ENCODE measurements around the gene SLC38A9.
"Not testable (repeated sequence)": the region's sequence is repeated elsewhere in the genome, so short reads cannot be mapped to it uniquely, and the experiment has no call there.

SLC38A9 gene

DNA sequence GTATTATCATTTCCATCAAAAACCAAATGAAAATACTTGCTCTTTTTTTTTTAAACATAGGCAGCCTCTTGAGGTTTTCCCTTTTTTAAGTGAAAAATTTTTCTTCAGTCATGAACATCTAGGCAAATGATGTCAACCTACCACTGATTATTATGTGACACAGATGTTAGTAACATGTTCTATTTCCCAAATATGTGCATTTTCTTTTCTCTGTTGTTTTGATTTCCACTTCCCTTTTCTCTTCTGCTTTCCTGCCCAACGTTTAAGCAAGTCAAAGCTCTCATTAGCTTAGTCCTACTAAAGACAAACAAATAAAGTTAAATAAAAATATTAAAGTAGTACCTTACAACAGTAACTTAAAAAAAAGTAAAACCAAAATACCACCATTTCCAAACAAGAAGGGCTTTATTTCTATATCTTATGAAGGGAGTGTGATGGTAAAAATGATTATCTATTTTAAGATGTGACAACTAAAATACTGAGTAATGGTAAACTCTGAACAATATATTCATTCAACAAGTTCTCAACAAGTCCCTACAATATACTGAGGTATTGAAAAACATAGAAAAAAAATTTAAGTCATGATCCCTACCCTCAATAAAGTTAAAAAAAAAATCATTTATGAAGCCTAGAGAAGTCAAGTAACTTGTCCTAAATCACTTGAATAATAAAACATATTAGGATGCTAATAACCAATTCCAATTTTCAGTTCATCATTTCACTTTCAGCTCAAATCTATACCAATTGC, 9.4 kb downstream of the SLC38A9 start:
- DNase-seq, result no peak

DNA sequence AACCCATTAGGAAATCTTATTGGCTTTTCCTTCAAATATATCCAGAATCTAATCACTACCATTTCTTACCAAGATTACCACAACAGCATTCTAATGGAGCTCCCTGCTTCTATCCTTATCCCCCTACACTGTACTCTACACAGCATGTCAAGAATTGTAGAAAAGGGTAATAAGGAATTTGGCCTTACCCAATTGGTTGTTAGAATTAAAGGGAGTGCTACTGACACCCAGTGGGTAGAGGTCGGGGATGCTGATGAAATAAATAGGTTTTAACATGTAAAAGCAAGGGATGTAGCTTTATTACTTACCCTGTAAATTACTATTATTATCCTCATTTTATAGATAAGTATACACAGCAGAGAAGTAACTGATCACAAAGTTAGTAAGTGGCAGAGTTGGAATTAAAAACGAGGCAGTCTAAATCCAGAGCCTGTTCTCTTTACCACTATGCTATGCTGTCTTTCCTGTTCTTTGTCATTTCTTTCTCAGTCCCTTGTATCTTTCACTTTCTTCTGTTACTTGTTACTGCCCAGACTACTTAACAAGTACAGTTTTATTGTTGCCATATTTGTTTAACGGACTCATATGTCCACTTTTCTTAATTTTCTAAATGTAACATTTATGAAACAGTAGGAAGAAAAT, 10.5 kb downstream of the SLC38A9 start:
- no peak for DNase-seq

DNA sequence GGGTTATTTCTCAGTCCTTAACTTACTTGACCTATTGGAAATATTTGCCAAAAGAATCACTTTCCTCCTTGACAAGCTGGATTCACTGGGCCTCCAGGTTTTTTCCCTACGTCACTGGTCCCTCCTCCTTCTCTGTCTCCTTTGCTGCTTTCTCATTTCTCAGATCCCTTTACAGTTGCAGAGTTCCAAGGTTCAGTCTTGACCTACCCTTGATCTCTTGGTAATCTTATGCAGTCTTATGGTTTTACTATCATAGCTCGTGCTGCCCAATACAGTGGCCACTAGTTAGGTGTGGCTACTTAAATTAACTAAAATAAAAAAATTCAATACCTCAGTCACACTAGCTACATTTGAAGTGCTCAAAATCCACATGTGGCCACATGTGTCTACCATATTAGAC, 11.4 kb downstream of the SLC38A9 start:
- DNase-seq, result no peak

GRCh38 chr5:55699041-55699688, 13.0 kb downstream of the SLC38A9 start:
- no peak for DNase-seq

DNA sequence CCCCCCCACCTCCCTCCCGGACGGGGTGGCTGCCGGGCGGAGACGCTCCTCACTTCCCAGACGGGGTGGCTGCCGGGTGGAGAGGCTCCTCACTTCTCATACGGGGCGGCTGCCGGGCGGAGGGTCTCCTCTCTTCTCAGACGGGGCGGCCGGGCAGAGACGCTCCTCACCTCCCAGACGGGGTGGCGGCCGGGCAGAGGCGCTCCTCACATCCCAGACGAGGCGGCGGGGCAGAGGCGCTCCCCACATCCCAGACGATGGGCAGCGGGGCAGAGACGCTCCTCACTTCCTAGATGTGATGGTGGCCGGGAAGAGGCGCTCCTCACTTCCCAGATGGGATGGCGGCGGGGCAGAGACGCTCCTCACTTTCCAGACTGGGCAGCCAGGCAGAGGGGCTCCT, 15.4 kb downstream of the SLC38A9 start:
- DNase-seq, result not testable (repeated sequence)

GRCh38 chr5:55694152-55694830, 17.8 kb downstream of the SLC38A9 start:
- DNase-seq, result peak; percentile 12

- no peak for DNase-seq
These were observed 19.6 kb downstream of the SLC38A9 start for GRCh38 chr5:55692509-55692908.

DNA sequence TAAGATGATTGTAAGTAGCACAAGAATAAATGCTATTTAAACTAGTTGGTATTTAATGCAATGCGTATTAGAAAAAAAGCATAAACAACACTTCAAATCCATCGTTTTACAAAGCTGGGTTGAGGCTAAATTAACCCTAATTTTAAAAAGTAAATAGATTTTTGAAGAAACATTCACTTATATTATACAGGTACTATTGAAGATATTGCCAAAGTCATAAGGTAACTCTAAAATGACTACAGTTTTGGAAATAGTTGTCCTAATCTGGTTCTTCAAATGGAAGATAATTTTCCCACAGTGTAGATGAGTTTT, 20.1 kb downstream of the SLC38A9 start:
- no peak for DNase-seq

GRCh38 chr5:55691265-55692105, 20.6 kb downstream of the SLC38A9 start:
- peak; percentile 56 for DNase-seq

GRCh38 chr5:55682071-55682470, 30.1 kb downstream of the SLC38A9 start:
- DNase-seq, result no peak

GRCh38 chr5:55681301-55681700, 30.8 kb downstream of the SLC38A9 start:
- no peak for DNase-seq

DNA sequence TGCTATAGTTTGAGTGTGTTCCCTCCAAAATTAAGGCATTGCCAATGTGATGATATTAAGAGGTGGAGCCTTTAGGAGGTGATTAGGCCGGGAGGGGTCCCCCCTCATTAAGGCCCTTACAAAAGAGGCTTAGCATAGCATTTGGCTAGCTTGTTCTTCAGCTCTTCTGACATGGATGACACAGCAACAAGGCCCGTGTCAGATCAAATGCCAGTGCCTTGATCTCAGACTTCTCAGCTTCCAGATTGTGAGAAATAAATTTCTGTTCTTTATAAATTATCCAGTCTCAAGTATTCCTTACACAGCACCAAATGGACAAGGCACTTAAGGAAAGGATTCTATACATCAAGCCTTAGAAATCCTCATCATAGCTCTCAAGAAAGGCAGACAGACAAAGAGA, 31.8 kb downstream of the SLC38A9 start:
- no peak for DNase-seq

DNA sequence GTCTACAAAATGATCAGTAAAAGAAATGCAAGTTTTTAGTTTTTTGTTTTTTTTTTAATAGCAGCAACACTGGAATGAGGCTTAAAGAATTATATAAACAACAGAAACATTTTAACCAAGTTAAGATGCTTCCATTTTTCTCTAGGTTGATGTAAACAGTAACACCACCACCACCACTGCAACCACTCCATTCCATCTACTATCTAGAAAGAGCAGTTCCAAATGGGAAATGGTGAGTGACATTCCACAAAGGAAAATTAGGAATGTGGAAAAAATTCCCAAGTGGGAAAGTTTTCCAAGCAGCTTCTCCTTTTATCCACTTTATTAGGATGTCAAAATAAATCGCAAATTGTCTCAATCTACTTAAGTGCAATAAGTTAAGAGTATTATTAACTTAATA, 32.6 kb downstream of the SLC38A9 start:
- DNase-seq, result no peak

DNA sequence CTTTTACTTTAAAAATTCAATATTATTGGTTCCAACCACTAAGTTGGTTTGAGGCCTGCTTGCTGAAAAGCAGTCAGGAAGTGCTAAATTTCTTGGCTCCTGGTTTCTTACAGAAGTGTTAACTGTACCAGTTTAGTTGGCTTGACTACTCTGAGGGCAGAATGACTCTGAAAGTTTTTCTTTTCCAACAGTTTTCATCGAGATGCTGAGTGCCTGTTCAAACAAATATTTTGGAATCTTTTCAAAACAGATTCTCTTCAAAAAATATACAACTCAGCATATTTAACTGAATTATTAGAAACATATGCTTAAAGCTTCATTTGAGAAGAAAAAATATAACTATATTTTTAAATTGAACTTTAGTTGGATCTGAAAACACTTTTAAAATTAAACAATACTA, 37.0 kb downstream of the SLC38A9 start:
- DNase-seq, result peak; percentile 63

GRCh38 chr5:55674340-55674739, 37.8 kb downstream of the SLC38A9 start:
- no peak for DNase-seq

DNA sequence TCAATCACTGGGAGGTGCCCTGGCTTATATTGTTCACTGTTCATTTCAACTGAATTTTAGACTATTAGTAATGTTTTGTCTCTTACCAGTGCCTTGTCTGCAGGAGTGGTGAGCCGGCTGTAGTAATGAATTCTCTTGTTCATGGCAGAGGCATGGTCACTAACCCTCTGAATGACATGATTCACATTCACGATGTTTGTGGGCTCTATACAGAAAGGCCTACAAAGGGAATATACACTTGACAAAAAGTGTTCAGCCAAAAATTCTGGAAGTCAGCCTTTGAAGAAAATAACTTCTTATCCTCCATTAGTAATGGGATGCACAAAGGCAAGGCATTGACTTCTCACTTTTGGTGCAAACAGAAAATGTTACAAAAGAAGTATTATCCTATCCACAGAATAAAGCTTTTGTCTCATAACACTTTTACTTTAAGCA, 39.6 kb downstream of the SLC38A9 start:
- DNase-seq, result no peak

- DNase-seq, result no peak
These were observed 40.1 kb downstream of the SLC38A9 start for GRCh38 chr5:55671975-55672374.

DNA sequence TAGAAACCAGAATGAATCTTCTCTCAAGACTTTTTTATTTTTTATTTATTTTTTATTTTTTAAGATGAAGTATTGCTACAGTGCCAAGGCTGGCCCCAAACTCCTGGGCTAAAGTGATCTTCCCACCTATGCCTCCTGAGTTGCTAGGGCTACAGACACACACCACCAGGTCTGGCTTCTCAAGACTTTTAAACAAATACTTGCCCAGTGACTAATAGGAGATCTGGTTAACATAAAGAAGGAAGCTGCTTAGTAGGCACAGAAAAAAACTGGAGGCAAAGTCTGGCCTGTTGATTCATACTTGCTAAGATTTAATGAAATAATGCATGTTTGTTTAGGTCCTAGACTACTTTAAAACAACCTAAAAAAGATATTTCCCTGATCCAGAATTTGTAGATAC, 43.8 kb downstream of the SLC38A9 start:
- no peak for DNase-seq

- no peak for DNase-seq
These were observed 44.2 kb downstream of the SLC38A9 start for GRCh38 chr5:55667938-55668337.

- DNase-seq, result no peak
These were observed 47.1 kb downstream of the SLC38A9 start for GRCh38 chr5:55665065-55665464.

DNA sequence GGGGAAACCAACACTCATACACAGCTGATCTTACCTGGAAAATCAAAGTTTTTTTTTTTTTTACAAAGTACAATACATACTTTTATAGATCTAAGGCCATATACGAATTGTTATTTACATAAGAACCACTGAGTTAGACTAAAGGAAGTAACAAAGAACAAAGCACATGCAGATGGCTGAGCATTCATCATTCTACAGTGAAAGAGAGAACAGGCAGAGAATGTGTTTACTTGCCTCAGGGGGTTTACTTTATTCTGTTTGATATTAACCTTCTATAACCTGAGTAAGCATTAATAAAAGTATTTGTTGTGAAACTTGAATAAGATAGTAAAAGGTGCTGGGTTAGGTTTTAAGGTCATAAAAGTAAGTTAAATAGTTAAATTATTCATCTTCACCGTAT, 54.7 kb downstream of the SLC38A9 start:
- no peak for DNase-seq

DNA sequence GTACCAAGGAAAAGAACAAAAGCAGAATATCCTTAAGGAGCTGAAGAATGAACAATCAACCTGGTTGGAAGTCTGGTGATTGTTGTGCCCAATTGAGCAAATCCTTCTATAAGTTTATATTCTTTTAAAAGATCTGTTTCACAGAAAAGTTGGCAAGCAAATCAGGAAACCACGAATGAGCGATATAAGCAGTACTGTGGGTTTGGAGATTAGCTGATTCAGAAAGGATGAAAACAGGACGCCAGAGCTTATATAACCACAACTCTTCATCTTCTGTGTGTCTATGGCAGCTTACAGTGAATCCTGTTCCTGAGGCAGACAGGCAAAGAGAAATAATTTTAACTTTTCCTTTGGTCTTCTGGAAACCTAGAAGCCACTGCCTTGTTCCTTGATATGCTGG, 61.7 kb downstream of the SLC38A9 start:
- no peak for DNase-seq

- DNase-seq, result no peak
These were observed 62.2 kb downstream of the SLC38A9 start for GRCh38 chr5:55649963-55650362.
